GM19351 (cell line): ENCODE measurements around the gene SLC25A4.

ENCODE experiments used
- ATAC-seq: cut with Tn5 transposase; IDR thresholded peaks from one replicate; pipeline ENCODE4 v1.9.1; 2021; ENCODE audit warnings: mild to moderate bottlenecking, moderate library complexity; ENCODE audit not compliant: unreplicated experiment

The SLC25A4 gene

GRCh38 chr4:185119927-185120630 is 23.0 kb upstream of the SLC25A4 start:
- no peak for ATAC-seq

- no peak for ATAC-seq
Observed at GRCh38 chr4:185120631-185120946, 22.5 kb upstream of the SLC25A4 start.

- peak; percentile 83 for ATAC-seq
Observed at GRCh38 chr4:185122681-185123345, 20.3 kb upstream of the SLC25A4 start.

GRCh38 chr4:185124006-185124405 is 19.1 kb upstream of the SLC25A4 start:
- no peak for ATAC-seq

- no peak for ATAC-seq
Observed at GRCh38 chr4:185127021-185127925, 15.8 kb upstream of the SLC25A4 start.

- ATAC-seq, result peak; percentile 58
Observed at GRCh38 chr4:185128272-185129119, 14.6 kb upstream of the SLC25A4 start.

- ATAC-seq, result peak; percentile 77
Observed at GRCh38 chr4:185134307-185134869, 8.7 kb upstream of the SLC25A4 start.

GRCh38 chr4:185137233-185137925 is 5.7 kb upstream of the SLC25A4 start:
- no peak for ATAC-seq

- no peak for ATAC-seq
Observed at GRCh38 chr4:185138161-185138560, 4.9 kb upstream of the SLC25A4 start.

GRCh38 chr4:185139736-185140135 is 3.3 kb upstream of the SLC25A4 start:
- ATAC-seq, result no peak

- ATAC-seq, result no peak
Observed at GRCh38 chr4:185141777-185142176, 1.3 kb upstream of the SLC25A4 start.

GRCh38 chr4:185142564-185142911 is 528 bp upstream of the SLC25A4 start:
- ATAC-seq, result peak; percentile 23

- peak; percentile 24 for ATAC-seq
Observed at GRCh38 chr4:185143601-185143969, 519 bp downstream of the SLC25A4 start.

- ATAC-seq, result no peak
Observed at GRCh38 chr4:185144601-185145240, 1.7 kb downstream of the SLC25A4 start.

- no peak for ATAC-seq
Observed at GRCh38 chr4:185145572-185145971, 2.5 kb downstream of the SLC25A4 start.

- no peak for ATAC-seq
Observed at GRCh38 chr4:185149392-185149791, 6.3 kb downstream of the SLC25A4 start.

GRCh38 chr4:185151296-185151695 is 8.2 kb downstream of the SLC25A4 start:
- no peak for ATAC-seq

- ATAC-seq, result peak; percentile 98
Observed at GRCh38 chr4:185165605-185166063, 22.6 kb downstream of the SLC25A4 start.

GRCh38 chr4:185167234-185167633 is 24.2 kb downstream of the SLC25A4 start:
- ATAC-seq, result no peak
